Coronary artery (tissue), 2 donors: ENCODE data around the gene DCST2.

Source experiments
- DNase-seq: peaks from one replicate; pipeline ENCODE4 v3.0.0-alpha.2; 2017; ENCODE audit warnings: low spot score
- H3K27ac ChIP-seq, 2 donors: fragments of 200-600 bp; sonication (generic); one replicate each; pipeline ENCODE4 v1.5.1; 2016 to 2019
- H3K4me3 ChIP-seq: fragments of 200-600 bp; sonication (generic); 2 replicates; pipeline ENCODE4 v1.5.1; 2016; ENCODE audit warnings: mild to moderate bottlenecking, moderate library complexity
- CTCF ChIP-seq: fragments of 200-600 bp; sonication (generic); IDR thresholded peaks from one replicate; pipeline ENCODE4 v1.5.1; 2019; ENCODE audit warnings: antibody characterized with exemption

Gene DCST2

GRCh38 chr1:155013632-155014031, 19.9 kb downstream of the DCST2 start:
- TF ChIP-seq CTCF: no peak
- Histone ChIP-seq H3K4me3 (no peak overlapping the region), H3K27ac (peak overlapping the region in 1 of 2 donors; percentile 47)
- DNase-seq: no peak

DNA sequence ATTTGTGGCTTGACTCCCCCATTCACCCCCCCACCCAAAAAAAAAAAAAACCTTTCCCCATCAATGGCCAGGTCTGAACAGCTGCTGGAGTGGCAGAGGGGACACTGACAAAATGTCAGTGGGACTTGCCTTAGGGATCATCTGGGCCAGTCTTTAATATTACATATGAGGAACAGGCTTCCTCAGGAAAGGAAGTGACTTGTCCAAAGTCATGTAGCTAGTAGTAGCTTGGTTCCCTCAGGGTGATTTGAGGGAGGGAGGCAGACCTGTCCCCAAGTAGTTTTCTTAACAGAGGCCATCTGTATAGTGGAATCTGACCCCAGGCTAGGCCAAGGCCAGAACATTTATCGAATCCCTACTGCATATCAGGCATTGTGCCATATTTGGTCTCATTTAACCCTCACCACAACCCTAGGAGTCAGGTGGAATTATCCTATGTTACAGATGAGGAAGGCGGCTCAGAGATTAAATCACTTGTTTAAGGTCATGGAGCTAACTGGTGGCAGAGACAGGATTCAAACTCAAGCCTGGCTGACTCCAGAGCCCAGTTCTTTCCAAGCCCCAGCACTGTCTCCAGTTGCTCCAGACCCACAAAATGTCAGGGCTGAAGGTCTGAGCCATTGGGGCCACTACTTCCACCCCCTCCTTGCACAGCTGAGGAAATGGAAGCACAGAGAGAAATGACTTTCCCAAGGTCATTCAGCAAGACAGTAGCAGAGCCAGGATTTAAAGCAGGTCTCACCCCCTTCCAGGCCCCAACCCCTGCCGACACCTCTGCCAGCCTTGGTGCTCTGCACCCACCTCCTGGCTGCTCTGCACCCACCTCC, 20.6 kb downstream of the DCST2 start:
- TF ChIP-seq CTCF: no peak
- Histone ChIP-seq H3K4me3 (no peak overlapping the region), H3K27ac (peak overlapping the region in 1 of 2 donors; percentile 93)
- no peak for DNase-seq

DNA sequence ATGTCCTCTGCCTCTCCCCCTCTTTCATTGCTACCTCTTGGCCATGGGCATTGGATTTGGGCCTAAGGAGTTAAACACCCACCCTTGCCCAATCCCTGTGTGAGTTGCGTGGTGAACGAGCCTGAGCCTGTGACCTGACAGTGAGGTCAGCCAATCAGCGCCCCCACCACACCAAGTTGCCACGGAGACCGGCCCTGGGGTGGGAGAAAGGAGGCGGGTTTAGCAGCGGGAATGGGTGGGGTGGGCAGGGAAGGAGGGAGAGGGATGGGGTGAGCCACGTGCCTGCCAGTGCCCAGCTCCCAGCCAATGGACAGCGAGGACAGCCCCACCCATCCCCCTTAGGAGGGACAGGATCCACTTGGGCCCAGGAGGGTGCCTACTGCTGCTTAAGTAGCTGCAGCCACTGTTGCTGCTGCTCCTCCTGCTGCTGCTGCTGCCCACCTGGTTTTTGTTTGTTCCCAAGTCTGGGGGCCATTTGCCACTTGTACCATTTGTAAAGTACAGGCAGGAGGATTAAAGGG, 21.5 kb downstream of the DCST2 start:
- TF ChIP-seq CTCF: no peak
- peak overlapping the region; percentile 38 for H3K4me3 ChIP-seq
- DNase-seq: no peak
- peak overlapping the region; percentile 40 to 93 for H3K27ac ChIP-seq

- no peak for DNase-seq
These were observed 22.1 kb downstream of the DCST2 start for GRCh38 chr1:155011437-155012025.

GRCh38 chr1:155011004-155011416, 22.6 kb downstream of the DCST2 start:
- Histone ChIP-seq H3K4me3 (no peak overlapping the region), H3K27ac (peak overlapping the region; percentile 40 to 93)
- DNase-seq: no peak
- TF ChIP-seq CTCF: no peak

More at GRCh38 chr1:155011437-155012025, 22.1 kb downstream of the DCST2 start:
- no peak for TF ChIP-seq CTCF
- Histone ChIP-seq H3K4me3 (peak overlapping the region; percentile 38), H3K27ac (peak overlapping the region; percentile 40 to 93)

- DNase-seq: no peak
- Histone ChIP-seq H3K4me3 (peak overlapping the region; percentile 59), H3K27ac (peak overlapping the region in 1 of 2 donors; percentile 93)
- no peak for TF ChIP-seq CTCF
These were observed 23.2 kb downstream of the DCST2 start for GRCh38 chr1:155010211-155010918.
